ENCODE data around the gene HEXIM2.

Gene HEXIM2

DNA sequence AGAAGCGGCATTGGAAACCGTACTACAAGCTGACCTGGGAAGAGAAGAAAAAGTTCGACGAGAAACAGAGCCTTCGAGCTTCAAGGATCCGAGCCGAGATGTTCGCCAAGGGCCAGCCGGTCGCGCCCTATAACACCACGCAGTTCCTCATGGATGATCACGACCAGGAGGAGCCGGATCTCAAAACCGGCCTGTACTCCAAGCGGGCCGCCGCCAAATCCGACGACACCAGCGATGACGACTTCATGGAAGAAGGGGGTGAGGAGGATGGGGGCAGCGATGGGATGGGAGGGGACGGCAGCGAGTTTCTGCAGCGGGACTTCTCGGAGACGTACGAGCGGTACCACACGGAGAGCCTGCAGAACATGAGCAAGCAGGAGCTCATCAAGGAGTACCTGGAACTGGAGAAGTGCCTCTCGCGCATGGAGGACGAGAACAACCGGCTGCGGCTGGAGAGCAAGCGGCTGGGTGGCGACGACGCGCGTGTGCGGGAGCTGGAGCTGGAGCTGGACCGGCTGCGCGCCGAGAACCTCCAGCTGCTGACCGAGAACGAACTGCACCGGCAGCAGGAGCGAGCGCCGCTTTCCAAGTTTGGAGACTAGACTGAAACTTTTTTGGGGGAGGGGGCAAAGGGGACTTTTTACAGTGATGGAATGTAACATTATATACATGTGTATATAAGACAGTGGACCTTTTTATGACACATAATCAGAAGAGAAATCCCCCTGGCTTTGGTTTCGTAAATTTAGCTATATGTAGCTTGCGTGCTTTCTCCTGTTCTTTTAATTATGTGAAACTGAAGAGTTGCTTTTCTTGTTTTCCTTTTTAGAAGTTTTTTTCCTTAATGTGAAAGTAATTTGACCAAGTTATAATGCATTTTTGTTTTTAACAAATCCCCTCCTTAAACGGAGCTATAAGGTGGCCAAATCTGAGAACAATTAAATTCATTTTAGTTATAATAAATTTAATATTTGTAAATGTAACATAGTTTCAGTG is 11.7 kb upstream of the HEXIM2 start:
- Histone ChIP-seq H3K4me3 (peak overlapping the region; percentile 90), H3K27ac (peak overlapping the region; percentile 93 to 96)
- DNase-seq (ENCODE audit: low spot score) = peak; percentile 89
- TF ChIP-seq, protein P1, sequence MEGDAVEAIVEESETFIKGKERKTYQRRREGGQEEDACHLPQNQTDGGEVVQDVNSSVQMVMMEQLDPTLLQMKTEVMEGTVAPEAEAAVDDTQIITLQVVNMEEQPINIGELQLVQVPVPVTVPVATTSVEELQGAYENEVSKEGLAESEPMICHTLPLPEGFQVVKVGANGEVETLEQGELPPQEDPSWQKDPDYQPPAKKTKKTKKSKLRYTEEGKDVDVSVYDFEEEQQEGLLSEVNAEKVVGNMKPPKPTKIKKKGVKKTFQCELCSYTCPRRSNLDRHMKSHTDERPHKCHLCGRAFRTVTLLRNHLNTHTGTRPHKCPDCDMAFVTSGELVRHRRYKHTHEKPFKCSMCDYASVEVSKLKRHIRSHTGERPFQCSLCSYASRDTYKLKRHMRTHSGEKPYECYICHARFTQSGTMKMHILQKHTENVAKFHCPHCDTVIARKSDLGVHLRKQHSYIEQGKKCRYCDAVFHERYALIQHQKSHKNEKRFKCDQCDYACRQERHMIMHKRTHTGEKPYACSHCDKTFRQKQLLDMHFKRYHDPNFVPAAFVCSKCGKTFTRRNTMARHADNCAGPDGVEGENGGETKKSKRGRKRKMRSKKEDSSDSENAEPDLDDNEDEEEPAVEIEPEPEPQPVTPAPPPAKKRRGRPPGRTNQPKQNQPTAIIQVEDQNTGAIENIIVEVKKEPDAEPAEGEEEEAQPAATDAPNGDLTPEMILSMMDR (IDR thresholded peaks at IDR 0.05) = no peak

DNA sequence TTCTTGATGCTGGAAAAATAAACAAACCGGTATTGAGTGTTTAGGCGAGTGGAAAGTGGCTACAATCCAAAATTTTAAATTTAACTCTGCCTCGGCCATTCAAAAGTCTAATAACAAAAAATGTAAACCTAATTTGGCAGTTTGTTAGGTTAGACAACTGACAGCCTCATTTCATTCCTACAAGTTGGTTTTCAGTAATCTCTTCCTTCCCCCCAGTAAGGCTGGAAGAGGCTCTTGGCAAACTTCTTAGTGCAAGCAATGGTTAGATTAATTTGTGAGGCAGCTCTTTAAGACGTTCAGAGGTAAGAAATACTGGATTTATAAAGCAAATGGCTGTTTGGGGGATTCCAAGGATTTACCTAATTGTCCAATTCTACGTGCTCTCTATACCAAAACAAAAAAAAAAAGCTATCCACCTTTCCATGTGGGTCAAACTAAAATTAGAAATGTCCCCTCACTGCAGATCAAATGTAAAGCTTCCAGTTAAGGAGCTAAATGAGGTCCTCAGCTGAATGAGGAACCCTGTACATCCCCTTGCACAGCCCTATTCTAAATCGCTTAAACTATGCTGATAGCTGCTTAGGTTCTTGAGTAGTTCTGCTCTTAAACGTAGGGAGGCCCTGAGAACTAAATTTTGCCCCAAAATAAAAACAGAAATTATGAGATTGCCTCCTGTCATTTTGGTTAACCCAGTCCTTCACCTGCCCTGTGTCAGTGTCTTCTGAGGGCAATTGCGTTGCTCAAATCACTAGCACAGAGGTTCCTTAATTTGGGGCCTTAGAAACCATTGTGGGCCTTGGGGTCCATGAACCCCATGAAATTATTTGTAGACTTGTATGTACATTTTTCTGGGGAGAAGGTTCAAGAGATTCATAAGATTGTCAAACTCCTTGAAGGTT is 10.5 kb upstream of the HEXIM2 start:
- DNase-seq (ENCODE audit: low spot score) = no peak
- peak overlapping the region; percentile 28 to 36 for H3K27ac ChIP-seq
- H3K4me3 ChIP-seq = peak overlapping the region; percentile 90
- TF ChIP-seq, protein P1 (IDR thresholded peaks at IDR 0.05) = no peak

DNA sequence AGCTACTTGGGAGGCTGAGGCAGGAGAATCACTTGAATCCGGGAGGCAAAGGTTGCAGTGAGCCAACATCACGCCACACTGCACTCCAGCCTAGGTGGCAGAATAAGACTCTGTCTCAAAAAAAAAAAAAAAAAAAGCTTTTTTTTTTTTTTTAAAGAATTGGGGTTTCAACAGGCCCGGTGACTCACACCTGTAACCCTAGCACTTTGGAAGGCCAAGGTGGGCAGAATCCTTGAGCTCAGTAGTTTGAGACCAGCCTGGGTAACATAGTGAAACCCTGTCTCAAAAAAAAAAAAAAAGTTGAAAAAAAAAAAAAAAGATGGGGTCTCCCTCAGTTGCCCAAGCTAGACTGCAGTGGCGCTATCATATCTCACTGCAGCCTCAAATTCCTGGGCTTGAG is 6.6 kb upstream of the HEXIM2 start:
- TF ChIP-seq, protein P1 (IDR thresholded peaks at IDR 0.05) = no peak
- no peak overlapping the region for H3K27ac ChIP-seq
- no peak for DNase-seq (ENCODE audit: low spot score)
- H3K4me3 ChIP-seq = no peak overlapping the region

DNA sequence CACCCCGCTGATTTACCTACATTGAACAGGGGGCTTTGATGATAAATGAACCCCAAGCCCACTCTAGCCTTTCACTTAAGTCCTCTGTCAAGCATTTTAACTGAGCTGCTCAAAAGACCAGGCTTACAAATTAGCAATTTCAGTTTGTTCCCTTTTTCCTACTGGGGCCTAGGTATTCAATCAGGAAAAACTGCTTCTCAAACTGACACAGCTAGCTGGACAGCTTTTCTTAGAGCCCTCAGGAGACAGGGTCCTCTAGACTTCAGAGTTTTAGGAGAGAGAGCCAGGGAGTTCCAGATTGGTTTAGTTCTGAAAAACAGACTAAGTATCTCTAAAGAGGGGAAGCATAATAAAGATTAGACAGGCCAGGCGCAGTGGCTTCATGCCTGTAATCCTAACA is 6.2 kb upstream of the HEXIM2 start:
- Histone ChIP-seq H3K27ac (no peak overlapping the region), H3K4me3 (no peak overlapping the region)
- TF ChIP-seq, protein P1 (IDR thresholded peaks at IDR 0.05) = no peak
- DNase-seq (ENCODE audit: low spot score) = no peak

DNA sequence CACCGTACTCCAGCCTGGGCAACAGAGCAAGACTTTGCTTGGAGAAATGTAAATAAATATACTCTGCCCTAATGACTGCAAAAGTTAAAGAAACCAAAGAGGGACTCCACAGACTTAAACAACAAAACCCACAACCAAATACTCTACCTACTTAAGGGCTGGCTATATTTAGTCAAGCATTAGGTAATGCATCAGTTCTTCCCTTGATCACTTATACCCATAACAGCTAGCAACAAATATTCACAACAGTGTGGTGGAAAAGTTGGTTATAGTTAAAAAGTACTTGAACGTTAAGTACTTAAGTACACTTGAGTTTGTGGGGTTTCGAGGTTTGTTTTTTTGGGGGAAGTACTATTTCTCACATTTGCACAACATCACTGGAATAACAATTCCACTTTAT is 5.4 kb upstream of the HEXIM2 start:
- no peak for DNase-seq (ENCODE audit: low spot score)
- TF ChIP-seq, protein P1 (IDR thresholded peaks at IDR 0.05) = no peak
- H3K27ac ChIP-seq = no peak overlapping the region
- H3K4me3 ChIP-seq = no peak overlapping the region

DNA sequence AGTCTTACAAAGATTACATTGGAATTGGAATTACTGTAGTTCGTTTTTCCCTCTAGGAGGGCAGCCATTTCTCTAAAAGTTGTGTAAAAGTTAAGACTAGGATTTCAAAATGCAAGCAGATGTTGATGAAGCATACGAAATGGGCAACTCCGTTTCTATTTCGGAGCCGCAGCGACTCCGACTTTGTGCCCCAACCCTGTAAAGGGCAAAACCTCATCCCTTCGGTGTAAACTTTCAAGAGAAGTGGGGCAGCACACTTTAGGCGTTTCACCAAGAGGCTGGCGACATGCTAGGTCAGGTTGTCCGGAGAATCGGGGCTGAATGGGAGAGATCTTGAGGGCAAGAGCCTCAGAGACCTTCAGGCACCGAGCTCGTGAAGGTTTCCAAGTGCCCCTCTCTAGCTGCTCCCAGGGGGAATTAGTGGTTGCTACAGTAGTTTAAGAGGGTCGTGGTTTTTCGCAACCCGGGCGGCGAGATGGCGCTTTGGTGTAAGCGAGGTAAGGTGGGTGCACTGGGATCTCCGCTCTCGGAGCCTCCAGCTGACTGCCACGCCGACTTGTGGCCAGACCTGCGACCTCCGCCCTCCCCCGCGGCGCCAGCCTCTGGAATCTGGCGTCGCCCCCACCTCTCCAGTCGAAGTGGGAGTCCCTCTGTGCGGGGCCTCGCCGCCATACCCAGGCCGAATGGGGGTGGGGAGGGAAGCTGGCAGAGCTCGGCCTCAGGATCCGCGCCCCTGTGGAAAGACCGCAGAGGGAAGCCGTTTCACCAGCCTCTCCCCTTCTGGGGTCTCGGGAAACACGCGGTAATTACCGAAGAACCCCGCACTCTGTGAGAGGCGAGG is 1.0 kb upstream of the HEXIM2 start:
- H3K27ac ChIP-seq = peak overlapping the region; percentile 99 to 100
- H3K4me3 ChIP-seq = peak overlapping the region; percentile 88
- peak; percentile 88 for DNase-seq (ENCODE audit: low spot score)
- TF ChIP-seq, protein P1 (IDR thresholded peaks at IDR 0.05) = no peak
